ENCODE data around the gene ZBTB37.

Gene ZBTB37

GRCh38 chr1:173914366-173914871 is 46.2 kb downstream of the ZBTB37 start (continued):
- TF ChIP-seq SNAI2 (CRISPR knock-in tag; IDR thresholded peaks at IDR 0.05) (no peak), OSR1 (CRISPR knock-in tag; IDR thresholded peaks at IDR 0.05) (no peak), ISL1 (CRISPR knock-in tag; IDR thresholded peaks at IDR 0.05) (no peak), ESRRG (CRISPR knock-in tag; IDR thresholded peaks at IDR 0.05) (no peak), ARNTL (CRISPR knock-in tag; IDR thresholded peaks at IDR 0.05; ENCODE audit: borderline replicate concordance, low read depth) (no peak), GLIS3 (CRISPR knock-in tag; IDR thresholded peaks at IDR 0.05) (no peak)

DNA sequence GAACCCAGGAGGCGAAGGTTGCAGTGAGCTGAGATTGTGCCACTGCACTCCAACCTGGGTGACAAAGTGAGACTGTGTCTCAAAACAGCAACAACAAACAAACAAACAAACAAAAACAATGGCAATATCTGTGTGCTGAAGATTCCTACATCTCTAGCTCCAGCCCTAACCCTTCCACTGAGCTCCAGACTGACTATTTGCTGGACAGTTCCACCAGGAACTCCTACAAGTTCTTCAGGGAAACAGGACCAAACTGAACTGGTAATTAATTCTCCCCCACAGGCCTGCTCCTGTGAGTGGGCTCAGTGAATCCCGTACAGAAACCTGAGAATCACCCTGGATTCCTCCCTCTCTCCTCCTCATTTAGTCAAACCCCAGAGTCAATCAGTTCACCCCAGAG is 47.4 kb downstream of the ZBTB37 start:
- TF ChIP-seq ZNF8 (CRISPR knock-in tag; IDR thresholded peaks at IDR 0.05), result no peak
- no peak for TF ChIP-seq ZC3H10 (CRISPR knock-in tag; IDR thresholded peaks at IDR 0.05)
- no peak for TF ChIP-seq PPARA (CRISPR knock-in tag; IDR thresholded peaks at IDR 0.05; ENCODE audit: borderline replicate concordance)
- TF ChIP-seq RARB (CRISPR knock-in tag; IDR thresholded peaks at IDR 0.05), result no peak
- TF ChIP-seq, protein P1, sequence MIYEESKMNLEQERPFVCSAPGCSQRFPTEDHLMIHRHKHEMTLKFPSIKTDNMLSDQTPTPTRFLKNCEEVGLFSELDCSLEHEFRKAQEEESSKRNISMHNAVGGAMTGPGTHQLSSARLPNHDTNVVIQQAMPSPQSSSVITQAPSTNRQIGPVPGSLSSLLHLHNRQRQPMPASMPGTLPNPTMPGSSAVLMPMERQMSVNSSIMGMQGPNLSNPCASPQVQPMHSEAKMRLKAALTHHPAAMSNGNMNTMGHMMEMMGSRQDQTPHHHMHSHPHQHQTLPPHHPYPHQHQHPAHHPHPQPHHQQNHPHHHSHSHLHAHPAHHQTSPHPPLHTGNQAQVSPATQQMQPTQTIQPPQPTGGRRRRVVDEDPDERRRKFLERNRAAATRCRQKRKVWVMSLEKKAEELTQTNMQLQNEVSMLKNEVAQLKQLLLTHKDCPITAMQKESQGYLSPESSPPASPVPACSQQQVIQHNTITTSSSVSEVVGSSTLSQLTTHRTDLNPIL (CRISPR knock-in tag; IDR thresholded peaks at IDR 0.05; ENCODE audit: low read depth), result no peak
- TF ChIP-seq ZFP3 (CRISPR knock-in tag; IDR thresholded peaks at IDR 0.05), result no peak
- no peak for TF ChIP-seq TSHZ2 (CRISPR knock-in tag; IDR thresholded peaks at IDR 0.05)
- TF ChIP-seq TOX (CRISPR knock-in tag; IDR thresholded peaks at IDR 0.05; ENCODE audit: borderline replicate concordance), result no peak
- TF ChIP-seq ZNF70 (CRISPR knock-in tag; IDR thresholded peaks at IDR 0.05), result no peak
- no peak for TF ChIP-seq ESRRG (CRISPR knock-in tag; IDR thresholded peaks at IDR 0.05)
- TF ChIP-seq CSDC2 (CRISPR knock-in tag; IDR thresholded peaks at IDR 0.05), result no peak
- no peak for TF ChIP-seq ZFP30 (CRISPR knock-in tag; IDR thresholded peaks at IDR 0.05)
- TF ChIP-seq GLIS3 (CRISPR knock-in tag; IDR thresholded peaks at IDR 0.05), result no peak
- no peak for TF ChIP-seq ZNF565 (CRISPR knock-in tag; conservative IDR thresholded peaks at IDR 0.05; ENCODE audit: low read depth)
- TF ChIP-seq SNAI2 (CRISPR knock-in tag; IDR thresholded peaks at IDR 0.05), result no peak
- TF ChIP-seq OSR1 (CRISPR knock-in tag; IDR thresholded peaks at IDR 0.05), result no peak
- TF ChIP-seq, protein P2, sequence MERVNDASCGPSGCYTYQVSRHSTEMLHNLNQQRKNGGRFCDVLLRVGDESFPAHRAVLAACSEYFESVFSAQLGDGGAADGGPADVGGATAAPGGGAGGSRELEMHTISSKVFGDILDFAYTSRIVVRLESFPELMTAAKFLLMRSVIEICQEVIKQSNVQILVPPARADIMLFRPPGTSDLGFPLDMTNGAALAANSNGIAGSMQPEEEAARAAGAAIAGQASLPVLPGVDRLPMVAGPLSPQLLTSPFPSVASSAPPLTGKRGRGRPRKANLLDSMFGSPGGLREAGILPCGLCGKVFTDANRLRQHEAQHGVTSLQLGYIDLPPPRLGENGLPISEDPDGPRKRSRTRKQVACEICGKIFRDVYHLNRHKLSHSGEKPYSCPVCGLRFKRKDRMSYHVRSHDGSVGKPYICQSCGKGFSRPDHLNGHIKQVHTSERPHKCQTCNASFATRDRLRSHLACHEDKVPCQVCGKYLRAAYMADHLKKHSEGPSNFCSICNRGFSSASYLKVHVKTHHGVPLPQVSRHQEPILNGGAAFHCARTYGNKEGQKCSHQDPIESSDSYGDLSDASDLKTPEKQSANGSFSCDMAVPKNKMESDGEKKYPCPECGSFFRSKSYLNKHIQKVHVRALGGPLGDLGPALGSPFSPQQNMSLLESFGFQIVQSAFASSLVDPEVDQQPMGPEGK (CRISPR knock-in tag; IDR thresholded peaks at IDR 0.05; ENCODE audit: borderline replicate concordance), result no peak
- TF ChIP-seq POU6F1 (CRISPR knock-in tag; IDR thresholded peaks at IDR 0.05; ENCODE audit: borderline replicate concordance, low read depth), result no peak
- no peak for TF ChIP-seq TCF4 (CRISPR knock-in tag; IDR thresholded peaks at IDR 0.05; ENCODE audit: borderline replicate concordance)
- no peak for TF ChIP-seq BACH2 (CRISPR knock-in tag; IDR thresholded peaks at IDR 0.05; ENCODE audit: borderline replicate concordance)
- no peak for ATAC-seq

DNA sequence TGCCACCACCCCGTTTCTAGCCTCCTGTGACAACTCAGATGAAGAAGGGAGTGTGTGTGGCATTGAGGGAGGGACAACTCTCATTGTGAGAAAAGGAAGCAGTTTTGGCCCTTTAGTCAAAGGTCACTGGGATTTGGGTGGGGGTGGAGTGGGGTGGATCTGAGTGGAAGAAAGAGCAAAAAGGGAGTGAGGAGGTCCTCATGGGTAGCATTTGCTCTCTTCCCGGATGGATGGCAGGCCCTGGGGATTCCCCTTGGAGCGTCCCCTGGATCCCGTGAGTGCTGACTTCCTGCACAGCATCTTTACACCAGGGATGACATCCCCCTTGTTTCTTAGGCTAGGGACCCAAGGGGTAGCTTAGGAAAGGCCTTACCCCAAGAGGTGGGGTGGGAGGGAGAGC is 48.5 kb downstream of the ZBTB37 start:
- no peak for ATAC-seq
- TF ChIP-seq BACH2 (CRISPR knock-in tag; IDR thresholded peaks at IDR 0.05; ENCODE audit: borderline replicate concordance) (no peak), CSDC2 (CRISPR knock-in tag; IDR thresholded peaks at IDR 0.05) (no peak), POU6F1 (CRISPR knock-in tag; IDR thresholded peaks at IDR 0.05; ENCODE audit: borderline replicate concordance, low read depth) (no peak), OSR1 (CRISPR knock-in tag; IDR thresholded peaks at IDR 0.05) (no peak), GLIS3 (CRISPR knock-in tag; IDR thresholded peaks at IDR 0.05) (no peak), ZC3H10 (CRISPR knock-in tag; IDR thresholded peaks at IDR 0.05) (no peak), ISL1 (CRISPR knock-in tag; IDR thresholded peaks at IDR 0.05) (no peak), TOX (CRISPR knock-in tag; IDR thresholded peaks at IDR 0.05; ENCODE audit: borderline replicate concordance) (no peak), ZNF565 (CRISPR knock-in tag; conservative IDR thresholded peaks at IDR 0.05; ENCODE audit: low read depth) (no peak), RARB (CRISPR knock-in tag; IDR thresholded peaks at IDR 0.05) (no peak), ESRRG (CRISPR knock-in tag; IDR thresholded peaks at IDR 0.05) (no peak), ZNF8 (CRISPR knock-in tag; IDR thresholded peaks at IDR 0.05) (no peak), SNAI2 (CRISPR knock-in tag; IDR thresholded peaks at IDR 0.05) (no peak)
- TF ChIP-seq, protein P1 (CRISPR knock-in tag; IDR thresholded peaks at IDR 0.05; ENCODE audit: low read depth), result no peak
- TF ChIP-seq, protein P2 (CRISPR knock-in tag; IDR thresholded peaks at IDR 0.05; ENCODE audit: borderline replicate concordance), result no peak
